SK-N-SH treated with all-trans-retinoic acid at 6 μM for 48 hours (cell line): Measurements from ENCODE around the gene MAP2K1.

Source experiments
- ATAC-seq: fragments of 200-7000 bp; cut with Tn5 transposase; 3 replicates; pipeline ENCODE4 v1.9.1; 2020; ENCODE audit warnings: mild to moderate bottlenecking, moderate library complexity
- ARNTL ChIP-seq: fragments of 450-650 bp; formaldehyde crosslinking; IDR thresholded peaks from 2 replicates; pipeline ENCODE4 v1.5.0; 2020; ENCODE audit warnings: low read depth, mild to moderate bottlenecking, moderate library complexity, borderline replicate concordance
- BACH2 ChIP-seq: fragments of 250-450 bp; sonication (Bioruptor Pico); IDR thresholded peaks from 2 replicates; pipeline ENCODE4 v1.9.0; 2021; ENCODE audit warnings: mild to moderate bottlenecking, borderline replicate concordance
- CSDC2 ChIP-seq: fragments of 250-450 bp; sonication (Bioruptor Pico); IDR thresholded peaks from 2 replicates; pipeline ENCODE4 v1.5.0; 2020; ENCODE audit warnings: mild to moderate bottlenecking, moderate library complexity
- CSRNP3 ChIP-seq: fragments of 250-450 bp; sonication (Bioruptor Pico); IDR thresholded peaks from 2 replicates; pipeline ENCODE4 v1.5.1; 2021; ENCODE audit warnings: mild to moderate bottlenecking, moderate library complexity
- ESRRG ChIP-seq: fragments of 250-450 bp; sonication (Bioruptor Pico); IDR thresholded peaks from 2 replicates; pipeline ENCODE4 v1.6.1; 2021; ENCODE audit warnings: mild to moderate bottlenecking
- GLIS3 ChIP-seq: fragments of 250-450 bp; sonication (Bioruptor Pico); IDR thresholded peaks from 2 replicates; pipeline ENCODE4 v1.5.0; 2020; ENCODE audit warnings: mild to moderate bottlenecking, moderate library complexity
- ISL1 ChIP-seq: fragments of 250-450 bp; sonication (Bioruptor Pico); IDR thresholded peaks from 2 replicates; pipeline ENCODE4 v2.1.2; 2022; ENCODE audit warnings: mild to moderate bottlenecking, moderate library complexity
- OSR1 ChIP-seq: fragments of 250-450 bp; sonication (Bioruptor Pico); IDR thresholded peaks from 2 replicates; pipeline ENCODE4 v1.8.0; 2022; ENCODE audit warnings: moderate library complexity, mild to moderate bottlenecking, inconsistent platforms
- PATZ1 ChIP-seq: fragments of 250-450 bp; sonication (Bioruptor Pico); IDR thresholded peaks from 2 replicates; pipeline ENCODE4 v1.8.0; 2020; ENCODE audit warnings: mild to moderate bottlenecking, moderate library complexity, borderline replicate concordance
- RARB ChIP-seq: fragments of 250-450 bp; sonication (Bioruptor Pico); IDR thresholded peaks from 2 replicates; pipeline ENCODE4 v1.8.0; 2021; ENCODE audit warnings: mild to moderate bottlenecking, moderate library complexity
- TCF4 ChIP-seq: fragments of 250-450 bp; sonication (Bioruptor Pico); IDR thresholded peaks from 2 replicates; pipeline ENCODE4 v1.8.0; 2021; ENCODE audit warnings: mild to moderate bottlenecking, moderate library complexity, borderline replicate concordance
- TOX ChIP-seq: fragments of 250-450 bp; sonication (Bioruptor Pico); IDR thresholded peaks from 2 replicates; pipeline ENCODE4 v1.8.0; 2021; ENCODE audit warnings: mild to moderate bottlenecking, moderate library complexity, borderline replicate concordance
- ZC3H10 ChIP-seq: fragments of 250-450 bp; sonication (Bioruptor Pico); IDR thresholded peaks from 2 replicates; pipeline ENCODE4 v1.5.1; 2021; ENCODE audit warnings: mild to moderate bottlenecking, moderate library complexity
- ZFP3 ChIP-seq: fragments of 250-450 bp; sonication (Bioruptor Pico); IDR thresholded peaks from 2 replicates; pipeline ENCODE4 v1.5.0; 2020; ENCODE audit warnings: mild to moderate bottlenecking, moderate library complexity
- ZFP30 ChIP-seq: fragments of 450-650 bp; formaldehyde crosslinking; IDR thresholded peaks from 2 replicates; pipeline ENCODE4 v1.5.0; 2022; ENCODE audit warnings: mild to moderate bottlenecking, moderate library complexity
- ZNF565 ChIP-seq: fragments of 450-650 bp; formaldehyde crosslinking; conservative IDR thresholded peaks from 2 replicates; pipeline ENCODE4 v1.5.0; 2020; ENCODE audit warnings: low read depth, mild to moderate bottlenecking, moderate library complexity
- ZNF70 ChIP-seq: fragments of 450-650 bp; formaldehyde crosslinking; IDR thresholded peaks from 2 replicates; pipeline ENCODE4 v1.5.0; 2020; ENCODE audit warnings: mild to moderate bottlenecking, moderate library complexity
- ZNF8 ChIP-seq: fragments of 450-650 bp; formaldehyde crosslinking; IDR thresholded peaks from 2 replicates; pipeline ENCODE4 v1.5.0; 2020; ENCODE audit warnings: mild to moderate bottlenecking, moderate library complexity
- TF ChIP-seq, protein P1 (sequence below): fragments of 250-450 bp; sonication (Bioruptor Pico); IDR thresholded peaks from 2 replicates; pipeline ENCODE4 v1.5.1; 2020; ENCODE audit warnings: low read depth, mild to moderate bottlenecking, moderate library complexity
- TF ChIP-seq, protein P2 (sequence below): fragments of 250-450 bp; sonication (Bioruptor Pico); IDR thresholded peaks from 2 replicates; pipeline ENCODE4 v1.5.0; 2020; ENCODE audit warnings: mild to moderate bottlenecking, moderate library complexity
- TF ChIP-seq, protein P3 (sequence below): fragments of 250-450 bp; sonication (Bioruptor Pico); IDR thresholded peaks from 2 replicates; pipeline ENCODE4 v1.8.0; 2021; ENCODE audit warnings: low read depth, mild to moderate bottlenecking, moderate library complexity, borderline replicate concordance

The MAP2K1 gene

DNA sequence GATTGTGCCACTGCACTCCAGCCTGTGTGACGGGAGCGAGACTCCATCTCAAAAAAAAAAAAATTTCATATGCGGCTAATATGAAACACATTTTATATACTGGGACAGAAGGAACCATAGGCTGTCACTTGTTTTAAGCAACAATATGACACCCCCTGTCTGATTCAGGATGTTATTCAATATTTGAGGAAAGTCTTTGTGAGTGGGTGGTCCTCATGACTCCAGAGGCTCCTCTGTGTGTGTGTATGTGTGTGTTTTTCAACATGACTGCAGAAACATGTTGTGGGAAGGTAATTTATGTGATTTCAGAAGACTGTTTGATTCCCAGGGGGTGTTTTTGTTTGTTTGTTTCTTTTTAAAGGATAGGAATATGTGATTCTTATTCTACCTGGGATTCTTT is 32.8 kb downstream of the MAP2K1 start:
- TF ChIP-seq BACH2 (CRISPR knock-in tag) (no peak), ZFP30 (CRISPR knock-in tag) (no peak), GLIS3 (no peak), OSR1 (no peak), ARNTL (CRISPR knock-in tag) (no peak), ZNF70 (CRISPR knock-in tag) (no peak), RARB (CRISPR knock-in tag) (no peak), CSRNP3 (CRISPR knock-in tag) (no peak), ZC3H10 (CRISPR knock-in tag) (no peak), ZFP3 (no peak), TOX (CRISPR knock-in tag) (no peak), ESRRG (CRISPR knock-in tag) (no peak), ISL1 (CRISPR knock-in tag) (no peak), PATZ1 (CRISPR knock-in tag) (no peak), TCF4 (no peak)
- TF ChIP-seq, protein P1, sequence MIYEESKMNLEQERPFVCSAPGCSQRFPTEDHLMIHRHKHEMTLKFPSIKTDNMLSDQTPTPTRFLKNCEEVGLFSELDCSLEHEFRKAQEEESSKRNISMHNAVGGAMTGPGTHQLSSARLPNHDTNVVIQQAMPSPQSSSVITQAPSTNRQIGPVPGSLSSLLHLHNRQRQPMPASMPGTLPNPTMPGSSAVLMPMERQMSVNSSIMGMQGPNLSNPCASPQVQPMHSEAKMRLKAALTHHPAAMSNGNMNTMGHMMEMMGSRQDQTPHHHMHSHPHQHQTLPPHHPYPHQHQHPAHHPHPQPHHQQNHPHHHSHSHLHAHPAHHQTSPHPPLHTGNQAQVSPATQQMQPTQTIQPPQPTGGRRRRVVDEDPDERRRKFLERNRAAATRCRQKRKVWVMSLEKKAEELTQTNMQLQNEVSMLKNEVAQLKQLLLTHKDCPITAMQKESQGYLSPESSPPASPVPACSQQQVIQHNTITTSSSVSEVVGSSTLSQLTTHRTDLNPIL (CRISPR knock-in tag), result no peak
- TF ChIP-seq, protein P2, sequence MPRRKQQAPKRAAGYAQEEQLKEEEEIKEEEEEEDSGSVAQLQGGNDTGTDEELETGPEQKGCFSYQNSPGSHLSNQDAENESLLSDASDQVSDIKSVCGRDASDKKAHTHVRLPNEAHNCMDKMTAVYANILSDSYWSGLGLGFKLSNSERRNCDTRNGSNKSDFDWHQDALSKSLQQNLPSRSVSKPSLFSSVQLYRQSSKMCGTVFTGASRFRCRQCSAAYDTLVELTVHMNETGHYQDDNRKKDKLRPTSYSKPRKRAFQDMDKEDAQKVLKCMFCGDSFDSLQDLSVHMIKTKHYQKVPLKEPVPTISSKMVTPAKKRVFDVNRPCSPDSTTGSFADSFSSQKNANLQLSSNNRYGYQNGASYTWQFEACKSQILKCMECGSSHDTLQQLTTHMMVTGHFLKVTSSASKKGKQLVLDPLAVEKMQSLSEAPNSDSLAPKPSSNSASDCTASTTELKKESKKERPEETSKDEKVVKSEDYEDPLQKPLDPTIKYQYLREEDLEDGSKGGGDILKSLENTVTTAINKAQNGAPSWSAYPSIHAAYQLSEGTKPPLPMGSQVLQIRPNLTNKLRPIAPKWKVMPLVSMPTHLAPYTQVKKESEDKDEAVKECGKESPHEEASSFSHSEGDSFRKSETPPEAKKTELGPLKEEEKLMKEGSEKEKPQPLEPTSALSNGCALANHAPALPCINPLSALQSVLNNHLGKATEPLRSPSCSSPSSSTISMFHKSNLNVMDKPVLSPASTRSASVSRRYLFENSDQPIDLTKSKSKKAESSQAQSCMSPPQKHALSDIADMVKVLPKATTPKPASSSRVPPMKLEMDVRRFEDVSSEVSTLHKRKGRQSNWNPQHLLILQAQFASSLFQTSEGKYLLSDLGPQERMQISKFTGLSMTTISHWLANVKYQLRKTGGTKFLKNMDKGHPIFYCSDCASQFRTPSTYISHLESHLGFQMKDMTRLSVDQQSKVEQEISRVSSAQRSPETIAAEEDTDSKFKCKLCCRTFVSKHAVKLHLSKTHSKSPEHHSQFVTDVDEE (CRISPR knock-in tag), result no peak
- TF ChIP-seq, protein P3, sequence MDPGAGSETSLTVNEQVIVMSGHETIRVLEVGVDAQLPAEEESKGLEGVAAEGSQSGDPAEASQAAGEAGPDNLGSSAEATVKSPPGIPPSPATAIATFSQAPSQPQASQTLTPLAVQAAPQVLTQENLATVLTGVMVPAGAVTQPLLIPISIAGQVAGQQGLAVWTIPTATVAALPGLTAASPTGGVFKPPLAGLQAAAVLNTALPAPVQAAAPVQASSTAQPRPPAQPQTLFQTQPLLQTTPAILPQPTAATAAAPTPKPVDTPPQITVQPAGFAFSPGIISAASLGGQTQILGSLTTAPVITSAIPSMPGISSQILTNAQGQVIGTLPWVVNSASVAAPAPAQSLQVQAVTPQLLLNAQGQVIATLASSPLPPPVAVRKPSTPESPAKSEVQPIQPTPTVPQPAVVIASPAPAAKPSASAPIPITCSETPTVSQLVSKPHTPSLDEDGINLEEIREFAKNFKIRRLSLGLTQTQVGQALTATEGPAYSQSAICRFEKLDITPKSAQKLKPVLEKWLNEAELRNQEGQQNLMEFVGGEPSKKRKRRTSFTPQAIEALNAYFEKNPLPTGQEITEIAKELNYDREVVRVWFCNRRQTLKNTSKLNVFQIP (CRISPR knock-in tag), result no peak
- TF ChIP-seq, all 23 proteins: peak for 0
- no peak for ATAC-seq

DNA sequence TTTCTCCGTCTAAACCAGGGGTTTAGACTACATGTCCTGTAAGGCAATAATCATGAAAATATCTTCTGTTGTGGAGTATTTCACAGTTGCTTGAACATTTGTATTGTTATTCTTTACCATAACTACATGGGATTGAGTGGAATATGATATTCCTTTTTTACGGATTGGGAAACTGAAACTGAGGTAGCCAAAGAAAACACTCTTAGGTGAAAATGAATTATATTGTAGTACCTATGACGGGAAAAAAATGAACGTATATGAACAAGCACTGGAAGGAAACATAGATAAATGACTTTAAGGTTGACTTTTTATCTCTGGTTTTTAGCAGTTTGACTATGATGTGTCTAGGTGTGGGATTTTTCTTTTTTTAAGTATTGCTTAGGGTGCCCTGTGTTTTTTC is 35.6 kb downstream of the MAP2K1 start:
- TF ChIP-seq ZFP30 (CRISPR knock-in tag) (no peak), TOX (CRISPR knock-in tag) (no peak), ZNF565 (CRISPR knock-in tag) (no peak), ZFP3 (no peak), CSDC2 (CRISPR knock-in tag) (no peak), ZNF8 (CRISPR knock-in tag) (no peak), ISL1 (CRISPR knock-in tag) (no peak)
- ATAC-seq, result no peak

GRCh38 chr15:66423149-66423548 is 36.4 kb downstream of the MAP2K1 start:
- ATAC-seq, result no peak
- TF ChIP-seq TCF4, result no peak
- no peak for TF ChIP-seq ARNTL (CRISPR knock-in tag)
- TF ChIP-seq, protein P3 (CRISPR knock-in tag), result no peak
- TF ChIP-seq PATZ1 (CRISPR knock-in tag), result no peak
- TF ChIP-seq ESRRG (CRISPR knock-in tag), result no peak
- TF ChIP-seq, protein P1 (CRISPR knock-in tag), result no peak
- no peak for TF ChIP-seq RARB (CRISPR knock-in tag)
